C4-2B (cell line): ENCODE data around the gene SLC19A3.
"Not testable (repeated sequence)": the region's sequence is repeated elsewhere in the genome, so short reads cannot be mapped to it uniquely, and the experiment has no call there.

ENCODE experiments used
- H3K27ac ChIP-seq: fragments of 450-650 bp; 2 replicates; pipeline ENCODE4 v1.5.1; 2017
- CTCF ChIP-seq: fragments of 450-650 bp; conservative IDR thresholded peaks from 2 replicates; pipeline ENCODE4 v1.5.1; 2017; ENCODE audit warnings: mild to moderate bottlenecking
- ZFX ChIP-seq: fragments of 450-650 bp; IDR thresholded peaks from 2 replicates; pipeline ENCODE4 v1.6.1; 2017

The SLC19A3 gene

GRCh38 chr2:227701556-227701955 is 16.3 kb downstream of the SLC19A3 start:
- no peak overlapping the region for H3K27ac ChIP-seq
- TF ChIP-seq CTCF: no peak
- no peak for TF ChIP-seq ZFX

- TF ChIP-seq CTCF (no peak), ZFX (no peak)
- no peak overlapping the region for H3K27ac ChIP-seq
Observed at GRCh38 chr2:227696990-227697679, 20.7 kb downstream of the SLC19A3 start.

- H3K27ac ChIP-seq: no peak overlapping the region
- TF ChIP-seq CTCF (no peak), ZFX (no peak)
Observed at GRCh38 chr2:227687189-227687588, 30.6 kb downstream of the SLC19A3 start.

DNA sequence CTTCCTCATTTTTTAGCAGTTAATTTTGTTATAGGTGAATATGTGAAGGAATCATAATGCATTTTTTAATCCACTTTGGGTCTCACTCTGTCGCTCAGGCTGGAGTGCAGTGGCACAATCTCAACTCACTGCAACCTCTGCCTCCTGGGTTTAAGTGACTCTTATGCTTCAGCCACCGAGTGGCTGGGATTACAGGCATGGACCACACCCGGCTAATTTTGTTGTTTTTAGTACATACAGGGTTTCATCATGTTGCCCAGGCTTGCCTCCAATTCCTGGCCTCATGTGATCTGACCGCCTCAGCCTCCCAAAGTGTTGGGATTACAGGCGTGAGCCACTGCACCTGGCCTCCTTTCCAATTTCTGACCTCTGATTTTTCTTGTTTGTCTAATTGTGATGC is 33.6 kb downstream of the SLC19A3 start:
- TF ChIP-seq CTCF: no peak
- no peak for TF ChIP-seq ZFX
- H3K27ac ChIP-seq: no peak overlapping the region

GRCh38 chr2:227677928-227678327 is 39.9 kb downstream of the SLC19A3 start:
- no peak for TF ChIP-seq CTCF
- no peak for TF ChIP-seq ZFX
- no peak overlapping the region for H3K27ac ChIP-seq

DNA sequence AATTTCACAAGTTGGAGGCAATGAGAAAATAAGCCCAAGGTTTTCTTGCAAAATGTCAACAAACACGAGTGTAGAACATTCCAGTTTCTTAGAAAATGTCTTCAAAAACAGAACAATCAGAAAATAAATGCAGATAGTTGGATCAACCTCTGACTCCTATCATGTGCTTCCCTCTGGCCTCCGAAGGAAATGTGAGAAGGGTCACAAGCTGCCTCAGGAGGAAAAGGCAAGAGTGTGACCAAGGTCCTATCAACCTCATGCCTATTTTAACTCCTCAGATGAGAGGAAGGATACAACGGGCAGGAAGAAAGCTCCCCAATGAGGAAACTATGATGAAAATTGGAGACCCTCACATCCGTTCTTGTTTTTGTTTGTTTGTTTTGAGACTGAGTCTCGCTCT is 43.3 kb downstream of the SLC19A3 start:
- TF ChIP-seq ZFX (no peak), CTCF (no peak)
- H3K27ac ChIP-seq: no peak overlapping the region

- not testable (repeated sequence) for H3K27ac ChIP-seq
Observed at GRCh38 chr2:227673620-227674019, 44.2 kb downstream of the SLC19A3 start.

GRCh38 chr2:227671170-227671905 is 46.5 kb downstream of the SLC19A3 start:
- no peak overlapping the region for H3K27ac ChIP-seq
- TF ChIP-seq CTCF: no peak
- TF ChIP-seq ZFX: no peak

GRCh38 chr2:227666631-227667170 is 51.1 kb downstream of the SLC19A3 start, which contains the start of gene SCYGR5:
SCYGR5 (plus strand) TSS chr2:227666804; CDS start chr2:227666804, 0 bp downstream.
- H3K27ac ChIP-seq: not testable (repeated sequence)
